Heart left ventricle (tissue), 16 donors: ENCODE results near the gene FAM241B. TPM values are rescaled to one million over a fixed set of nuclear protein-coding genes. Genes with fewer than 3 reads are reported as not detected.

Source experiments
- ATAC-seq, 4 donors: fragments of 200-7000 bp; cut with Tn5 transposase; one replicate each; pipeline ENCODE4 v1.9.1; 2020 to 2022; ENCODE audit warnings: moderate library complexity in 4 of 4, mild to moderate bottlenecking in 3 of 4, moderate number of reproducible peaks in 1 of 4
- DNase-seq, 5 donors: peaks; one replicate each; pipeline ENCODE4 v3.0.0-alpha.2; 2020
- H3K27ac ChIP-seq, 12 donors: fragments of 200-600 bp; sonication (generic) in 4 of 12; one replicate each; pipeline versions ENCODE4 v1.5.0 to v1.8.0; 2016 to 2022; ENCODE audit warnings: mild to moderate bottlenecking in 2 of 12
- H3K27me3 ChIP-seq, 9 donors: fragments of 200-600 bp; sonication (generic) in 2 of 9; one replicate each; pipeline versions ENCODE4 v1.5.1 to v1.8.0; 2016 to 2022; ENCODE audit warnings: mild to moderate bottlenecking in 3 of 9
- H3K36me3 ChIP-seq, 9 donors: fragments of 200-600 bp; sonication (generic) in 2 of 9; one replicate each; pipeline versions ENCODE4 v1.5.0 to v1.8.0; 2018 to 2022; ENCODE audit warnings: mild to moderate bottlenecking in 2 of 9
- H3K4me1 ChIP-seq, 12 donors: fragments of 200-600 bp; sonication (generic) in 4 of 12; one replicate each; pipeline versions ENCODE4 v1.5.0 to v1.8.0; 2016 to 2022; ENCODE audit warnings: mild to moderate bottlenecking in 3 of 12
- H3K4me3 ChIP-seq, 12 donors: fragments of 200-600 bp; sonication (generic) in 4 of 12; one replicate each; pipeline versions ENCODE4 v1.5.0 to v1.8.0; 2017 to 2022; ENCODE audit warnings: mild to moderate bottlenecking in 9 of 12, moderate library complexity in 4 of 12
- H3K9me3 ChIP-seq, 12 donors: fragments of 200-600 bp; sonication (generic) in 4 of 12; one replicate each; pipeline versions ENCODE4 v1.5.0 to v1.8.0; 2016 to 2022; ENCODE audit warnings: mild to moderate bottlenecking in 1 of 12
- POLR2A ChIP-seq, 2 donors: fragments of 450-650 bp; IDR thresholded peaks; one replicate each; pipeline ENCODE4 v1.6.1; 2017; ENCODE audit warnings: antibody characterized with exemption in 2 of 2, mild to moderate bottlenecking in 2 of 2, moderate library complexity in 2 of 2
- WGBS, 4 donors: extraction: QIAGEN DNeasy Blood & Tissue Kit in 2 of 4; methylation state at CpG; one replicate each; pipeline versions ENCODE4 v1.1.5 to v1.1.7; 2013 to 2018; 5-methylcytosine and 5-hydroxymethylcytosine counted together
- intact Hi-C, 10 donors: fragments of 100-400 bp; cut with DNase I; formaldehyde crosslinking; loops; one replicate each; pipeline versions ENCODE4 v1.11.1 to v1.14.2; 2022
- polyA plus RNA-seq, 2 donors: library from polyadenylated mRNA; stranded (reverse); fragments of 200-250 nt; gene quantifications; one replicate each; pipeline ENCODE4 v1.2.3, GENCODE V29; 2013
- total RNA-seq, 9 donors: library from RNA; depleted of rRNA in 2 of 9; stranded (reverse); fragments of >200 nt in 2 of 9; fragmentation: NEBNext Ultra II Directional in 3 of 9; extraction: Animal tissue kit (Norgen Biotek cat#: 25700) in 3 of 9; gene quantifications; one replicate each; pipeline versions ENCODE4 v1.1.0 to v1.2.4, GENCODE V29; 2016 to 2023
- TF ChIP-seq, protein P1 (sequence below), 12 donors: fragments of 200-600 bp; sonication (generic) in 4 of 12; IDR thresholded peaks; one replicate each; pipeline versions ENCODE4 v1.5.0 to v1.8.0; 2018 to 2022; ENCODE audit warnings: antibody characterized with exemption in 12 of 12, mild to moderate bottlenecking in 5 of 12
- donor health status: ischemic (EF 13 %, LVEDD 7.1; RV severe dilation, severe dysfunction).
- donor health status: healthy with polysubstance abuse.
- donor health status: DM: no; HTN: yes; CAD: no.
- donor health status: DM: no; HTN: no; CAD: no.
- donor health status: ischemic (EF 25% LVEDD 6.9; RV normal size, moderate dysfunction).
- donor health status: ischemic (EF 25% LVEDD 5.7; RV mildly dilated, moderate dysfunction).
- donor health status: healthy.
- donor health status: DM: yes; HTN: yes; CAD: no.
- donor health status: ischemic (EF 35%, LVEDD 5.7; RV mildly dilated, moderate dysfunction).
- donor health status: nonischemic (EF 11% LVEDD 7.7; RV severe dilation, severe dysfunction).
- donor health status: DM: yes; HTN: yes; CAD: no.
- donor health status: PGD.
- donor health status: ischemic (EF 29% LVEDD 5.4; RV normal size, mild dysfunction).
- donor health status: nonischemic (EF 23%, LVEDD 6.1; RV moderate dilation, normal function).

Gene FAM241B
- total and polyA plus RNA-seq, 11 donors, result 0.64 to 7.8 (median 4.5) TPM

DNA sequence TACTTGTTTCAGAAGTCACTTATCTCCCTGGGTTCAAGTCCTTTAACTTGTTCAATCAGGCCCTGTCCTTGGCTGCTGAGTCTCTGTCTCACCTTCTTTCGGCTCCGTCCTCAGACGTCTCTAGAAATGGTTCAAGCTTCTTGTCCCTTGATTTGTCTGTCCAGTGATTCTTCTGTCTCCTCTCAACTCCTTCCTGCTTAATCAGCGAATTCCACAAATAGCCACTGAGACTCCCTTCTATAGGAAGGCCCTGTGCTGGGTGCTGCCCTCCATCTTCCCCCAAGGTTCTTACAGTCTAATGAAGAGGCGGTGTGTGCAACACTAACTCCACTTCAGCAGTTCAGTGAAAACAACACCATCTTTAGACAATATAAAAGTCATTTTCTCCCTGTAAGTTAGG, 12.7 kb downstream of the FAM241B start:
- H3K27ac ChIP-seq, result no peak overlapping the region
- ATAC-seq, result no peak
- peaks cover 0 to 17% (median 4%) of the 10 kb centered on the region in 9 donors for H3K27me3 ChIP-seq
- TF ChIP-seq POLR2A (IDR thresholded peaks at IDR 0.05), result no peak
- TF ChIP-seq, protein P1, sequence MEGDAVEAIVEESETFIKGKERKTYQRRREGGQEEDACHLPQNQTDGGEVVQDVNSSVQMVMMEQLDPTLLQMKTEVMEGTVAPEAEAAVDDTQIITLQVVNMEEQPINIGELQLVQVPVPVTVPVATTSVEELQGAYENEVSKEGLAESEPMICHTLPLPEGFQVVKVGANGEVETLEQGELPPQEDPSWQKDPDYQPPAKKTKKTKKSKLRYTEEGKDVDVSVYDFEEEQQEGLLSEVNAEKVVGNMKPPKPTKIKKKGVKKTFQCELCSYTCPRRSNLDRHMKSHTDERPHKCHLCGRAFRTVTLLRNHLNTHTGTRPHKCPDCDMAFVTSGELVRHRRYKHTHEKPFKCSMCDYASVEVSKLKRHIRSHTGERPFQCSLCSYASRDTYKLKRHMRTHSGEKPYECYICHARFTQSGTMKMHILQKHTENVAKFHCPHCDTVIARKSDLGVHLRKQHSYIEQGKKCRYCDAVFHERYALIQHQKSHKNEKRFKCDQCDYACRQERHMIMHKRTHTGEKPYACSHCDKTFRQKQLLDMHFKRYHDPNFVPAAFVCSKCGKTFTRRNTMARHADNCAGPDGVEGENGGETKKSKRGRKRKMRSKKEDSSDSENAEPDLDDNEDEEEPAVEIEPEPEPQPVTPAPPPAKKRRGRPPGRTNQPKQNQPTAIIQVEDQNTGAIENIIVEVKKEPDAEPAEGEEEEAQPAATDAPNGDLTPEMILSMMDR (IDR thresholded peaks at IDR 0.05), result no peak
- intact Hi-C loops, result loop anchor here in 9 of 10 donors (5.0 to 10.0 kb wide), 10 partner anchors 152 to 398 kb away; partner anchors contain the start of gene COL13A1 (in 4 of the 9)
- no peaks in the 10 kb centered on the region for H3K9me3 ChIP-seq
- no peak overlapping the region for H3K4me3 ChIP-seq
- H3K36me3 ChIP-seq, result no peaks in the 10 kb centered on the region
- WGBS, 4 donors, result 79 to 89% (median 84%) methylated on average over 5 of the region's 5 CpGs
- no peaks in the 10 kb centered on the region for H3K4me1 ChIP-seq
- DNase-seq, result no peak

GRCh38 chr10:69643779-69644657, 14.0 kb downstream of the FAM241B start:
- Histone ChIP-seq H3K27ac (no peak overlapping the region), H3K4me3 (no peak overlapping the region), H3K9me3 (no peaks in the 10 kb centered on the region), H3K27me3 (peaks cover 0 to 17% (median 4%) of the 10 kb centered on the region in 9 donors), H3K36me3 (no peaks in the 10 kb centered on the region), H3K4me1 (no peaks in the 10 kb centered on the region)
- 58 to 77% (median 60%) methylated on average over 6 to 16 of the region's 16 CpGs for WGBS, 4 donors
- DNase-seq, result no peak
- no peak for TF ChIP-seq POLR2A (IDR thresholded peaks at IDR 0.05)
- TF ChIP-seq, protein P1 (IDR thresholded peaks at IDR 0.05), result no peak
- intact Hi-C loops, result loop anchor here (1.0 to 10.0 kb wide), 17 partner anchors 71 to 399 kb away; partner anchors contain the start of gene COL13A1 (in 5 of the 10)
- ATAC-seq, result no peak

DNA sequence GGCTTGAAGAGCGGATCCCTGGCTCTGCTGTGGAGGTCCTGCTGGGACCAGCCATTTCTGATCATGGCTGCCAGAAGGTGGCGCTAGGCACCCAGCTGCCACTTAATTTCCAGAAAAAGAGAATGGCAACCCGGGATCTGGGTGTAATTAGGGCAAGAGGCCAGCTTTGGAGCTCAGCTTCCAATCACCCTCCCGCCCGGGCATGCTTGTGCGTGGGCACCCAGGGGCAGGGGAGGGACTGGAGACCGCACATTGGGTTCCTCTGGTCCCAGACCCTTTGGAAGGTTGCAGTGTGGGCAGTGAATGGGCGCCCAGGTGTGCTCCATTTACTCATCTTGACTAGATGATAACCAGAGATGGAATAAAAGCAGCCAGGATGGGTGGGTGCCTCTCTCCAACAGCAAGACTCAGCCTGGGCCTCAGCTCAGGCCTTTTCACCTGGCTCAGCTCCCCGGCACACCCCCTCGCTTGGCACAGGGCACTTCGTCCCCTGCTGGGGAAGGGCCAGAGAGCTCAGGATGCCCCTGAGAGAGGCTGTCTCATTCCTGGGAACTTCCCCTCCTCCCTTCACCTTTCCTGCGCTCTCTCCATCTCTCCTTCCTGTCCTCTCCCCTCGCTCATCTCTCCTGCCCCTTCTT, 14.7 kb downstream of the FAM241B start:
- no peak overlapping the region for H3K4me3 ChIP-seq
- H3K36me3 ChIP-seq, result no peaks in the 10 kb centered on the region
- no peak overlapping the region for H3K27ac ChIP-seq
- peaks cover 0 to 17% (median 4%) of the 10 kb centered on the region in 9 donors for H3K27me3 ChIP-seq
- intact Hi-C loops, result loop anchor here (1.0 to 10.0 kb wide), 17 partner anchors 70 to 400 kb away; partner anchors contain the start of gene COL13A1 (in 5 of the 10)
- no peaks in the 10 kb centered on the region for H3K9me3 ChIP-seq
- WGBS, 4 donors, result 52 to 63% (median 54%) methylated on average over 10 to 13 of the region's 13 CpGs
- no peak for TF ChIP-seq POLR2A (IDR thresholded peaks at IDR 0.05)
- TF ChIP-seq, protein P1 (IDR thresholded peaks at IDR 0.05), result peak; percentile 67 to 89 (median 78)
- DNase-seq (peak in 4 of 5 donors; percentile 32 to 56 (median 49)), ATAC-seq (peak in 3 of 4 donors; percentile 51 to 72 (median 56))
- no peaks in the 10 kb centered on the region for H3K4me1 ChIP-seq
